Erythroblast (primary cell): ENCODE measurements around the gene NOSTRIN.
"Not testable (repeated sequence)": the region's sequence is repeated elsewhere in the genome, so short reads cannot be mapped to it uniquely, and the experiment has no call there.

ENCODE experiments used
- DNase-seq, 2 experiments: peaks; one replicate each; lab custom pipeline; 2025; lab: John Stamatoyannopoulos, UW
- GATA1 ChIP-seq: IDR thresholded peaks from 2 replicates; pipeline ENCODE4 v1.6.1; 2011; ENCODE audit warnings: low read depth, mild to moderate bottlenecking, control low read depth, low read length, moderate library complexity
- POLR2A ChIP-seq: IDR thresholded peaks from 2 replicates; pipeline ENCODE4 v1.6.1; 2011; ENCODE audit warnings: mild to moderate bottlenecking, low read length

The NOSTRIN gene, protein sequence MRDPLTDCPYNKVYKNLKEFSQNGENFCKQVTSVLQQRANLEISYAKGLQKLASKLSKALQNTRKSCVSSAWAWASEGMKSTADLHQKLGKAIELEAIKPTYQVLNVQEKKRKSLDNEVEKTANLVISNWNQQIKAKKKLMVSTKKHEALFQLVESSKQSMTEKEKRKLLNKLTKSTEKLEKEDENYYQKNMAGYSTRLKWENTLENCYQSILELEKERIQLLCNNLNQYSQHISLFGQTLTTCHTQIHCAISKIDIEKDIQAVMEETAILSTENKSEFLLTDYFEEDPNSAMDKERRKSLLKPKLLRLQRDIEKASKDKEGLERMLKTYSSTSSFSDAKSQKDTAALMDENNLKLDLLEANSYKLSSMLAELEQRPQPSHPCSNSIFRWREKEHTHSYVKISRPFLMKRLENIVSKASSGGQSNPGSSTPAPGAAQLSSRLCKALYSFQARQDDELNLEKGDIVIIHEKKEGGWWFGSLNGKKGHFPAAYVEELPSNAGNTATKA

DNA sequence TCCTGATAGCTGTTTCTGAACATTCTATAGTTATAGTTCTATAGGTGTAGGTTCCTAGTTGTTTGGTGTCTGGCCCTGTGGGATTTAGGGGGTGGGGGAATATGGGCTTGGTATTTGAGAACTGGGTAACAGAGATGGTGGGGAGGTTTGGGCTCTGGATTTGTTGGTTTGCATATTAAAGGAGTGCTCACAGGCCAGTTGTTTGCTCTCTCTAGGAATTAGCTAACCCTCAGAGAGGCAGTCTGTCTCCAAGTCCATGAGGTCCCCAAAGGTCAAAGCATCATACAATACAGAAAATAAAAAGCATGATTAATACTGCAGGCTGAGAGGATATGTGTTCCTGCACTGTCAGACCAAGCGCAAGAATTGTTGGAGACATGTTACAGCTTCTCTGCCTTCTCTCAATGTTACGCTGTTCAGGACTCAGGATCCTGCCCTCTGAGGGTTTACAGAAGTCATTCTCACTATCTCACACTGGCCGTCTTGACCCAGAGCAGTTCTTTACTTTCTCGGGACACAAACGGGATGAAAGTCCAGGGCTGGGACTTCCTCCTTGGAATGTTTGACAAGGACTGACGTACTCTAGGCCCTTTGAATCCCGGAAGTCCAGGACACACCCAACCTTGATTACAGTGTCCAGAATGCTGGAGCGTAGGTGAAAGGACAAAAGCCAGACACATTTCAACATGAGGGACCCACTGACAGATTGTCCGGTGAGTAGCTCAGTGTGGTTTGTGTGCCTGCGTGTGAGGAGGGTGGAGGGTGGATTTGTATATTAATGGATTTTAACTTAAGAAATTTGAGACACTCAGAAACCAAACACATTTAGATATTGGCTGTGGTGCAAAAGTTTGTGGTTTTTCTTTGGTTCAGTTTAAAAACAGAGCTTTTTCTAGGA, at the start of gene NOSTRIN:
NOSTRIN (plus strand) TSS at position 677 of the 898 bp plus-strand sequence; CDS start at position 687, 10 bp downstream.
- TF ChIP-seq POLR2A (no peak), GATA1 (no peak)
- DNase-seq, result peak in 1 of 2 experiments; percentile 25

DNA sequence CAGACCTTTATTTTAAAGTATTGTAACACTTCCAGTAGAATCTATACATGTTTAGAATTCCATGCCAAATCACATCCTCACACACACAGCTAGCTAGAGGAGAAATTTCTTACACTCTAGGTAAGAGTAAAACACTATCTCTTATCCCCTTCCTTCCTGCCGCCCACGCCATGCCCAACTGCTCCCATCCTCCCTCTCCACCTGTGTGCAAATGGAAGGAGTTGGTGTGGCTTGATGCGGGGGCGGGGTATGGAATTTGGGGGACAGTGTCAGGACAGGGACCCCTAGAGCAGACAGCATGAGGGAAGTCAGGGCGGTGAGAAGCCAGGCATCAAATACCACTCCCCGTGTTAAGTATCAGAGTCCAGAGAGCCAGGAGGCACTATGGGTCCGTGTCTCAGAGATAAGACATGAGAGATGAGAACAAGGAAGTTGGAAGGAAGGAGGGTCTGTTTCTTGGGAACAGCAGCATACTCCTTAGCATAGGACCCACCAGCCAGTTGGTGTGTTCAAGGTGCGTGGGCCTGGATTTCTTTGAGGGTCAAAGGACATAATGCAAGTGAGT, 48.6 kb upstream of the NOSTRIN start:
- TF ChIP-seq POLR2A (no peak), GATA1 (no peak)
- DNase-seq, result no peak

DNA sequence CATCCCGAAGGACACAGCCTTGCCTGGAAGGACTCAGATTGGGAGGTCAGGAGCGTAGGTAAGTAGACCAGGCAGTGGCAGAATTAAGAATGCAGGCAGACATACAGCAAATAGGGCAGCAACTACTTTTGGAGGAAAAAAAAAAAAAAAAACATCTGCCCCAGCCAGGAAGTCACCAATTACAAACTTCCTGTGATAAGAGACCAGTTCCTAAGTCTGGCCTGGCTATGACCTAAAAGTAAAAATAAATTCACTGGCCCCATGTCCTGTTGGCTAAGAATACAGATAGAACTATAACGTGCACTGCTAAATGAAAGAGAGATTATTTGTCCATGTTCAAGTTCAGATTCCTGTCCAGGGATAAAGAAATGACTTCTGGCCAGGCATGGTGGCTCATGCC, 45.2 kb upstream of the NOSTRIN start:
- no peak for TF ChIP-seq POLR2A

GRCh38 chr2:168758970-168759820, 43.2 kb upstream of the NOSTRIN start:
- DNase-seq, result peak; percentile 61 to 62

More for the DNA sequence above, 45.2 kb upstream of the NOSTRIN start:
- no peak for DNase-seq

DNA sequence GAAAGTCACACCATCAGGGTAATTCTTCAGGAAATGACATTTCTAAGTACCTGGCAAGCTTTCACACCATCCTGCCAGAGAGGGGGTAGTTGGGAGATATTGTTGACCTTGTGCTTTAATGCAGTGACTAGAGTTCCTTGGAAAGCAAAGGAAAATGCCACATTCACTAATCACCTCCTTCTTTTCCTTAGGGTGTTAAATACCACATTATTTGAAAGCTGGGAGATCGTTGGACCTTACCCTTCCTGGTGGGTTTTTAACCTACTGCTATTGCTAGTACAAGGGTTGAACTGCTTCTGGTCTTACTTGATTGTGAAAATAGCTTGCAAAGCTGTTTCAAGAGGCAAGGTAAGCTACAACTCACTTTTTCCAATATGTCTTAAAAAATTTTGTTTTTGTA, 37.0 kb upstream of the NOSTRIN start:
- no peak for DNase-seq
- no peak for TF ChIP-seq GATA1

More at GRCh38 chr2:168758970-168759820, 43.2 kb upstream of the NOSTRIN start:
- no peak for TF ChIP-seq POLR2A
- TF ChIP-seq GATA1, result no peak

- TF ChIP-seq GATA1, result no peak
- TF ChIP-seq POLR2A, result no peak
- no peak for DNase-seq
Observed at GRCh38 chr2:168766600-168766999, 35.8 kb upstream of the NOSTRIN start.

DNA sequence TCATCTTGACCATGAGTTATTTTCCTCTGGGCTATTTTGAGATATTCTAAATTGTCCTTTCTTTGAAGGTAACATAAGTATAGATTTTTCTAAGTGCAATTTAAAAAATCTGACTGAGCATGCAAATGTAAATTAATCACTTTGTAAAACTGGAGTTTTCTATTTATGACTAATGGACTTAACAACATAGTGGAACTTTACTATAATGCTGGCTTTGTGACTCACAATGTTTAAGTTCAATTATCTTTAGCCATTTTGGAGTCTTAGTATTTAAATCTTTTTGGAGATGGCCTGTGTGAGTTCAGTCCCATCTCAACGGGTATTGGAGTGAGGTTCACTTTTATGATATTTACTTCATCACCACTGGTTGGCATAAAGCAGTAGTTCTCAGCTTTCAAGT, 35.2 kb upstream of the NOSTRIN start:
- no peak for TF ChIP-seq POLR2A
- no peak for TF ChIP-seq GATA1
- no peak for DNase-seq

DNA sequence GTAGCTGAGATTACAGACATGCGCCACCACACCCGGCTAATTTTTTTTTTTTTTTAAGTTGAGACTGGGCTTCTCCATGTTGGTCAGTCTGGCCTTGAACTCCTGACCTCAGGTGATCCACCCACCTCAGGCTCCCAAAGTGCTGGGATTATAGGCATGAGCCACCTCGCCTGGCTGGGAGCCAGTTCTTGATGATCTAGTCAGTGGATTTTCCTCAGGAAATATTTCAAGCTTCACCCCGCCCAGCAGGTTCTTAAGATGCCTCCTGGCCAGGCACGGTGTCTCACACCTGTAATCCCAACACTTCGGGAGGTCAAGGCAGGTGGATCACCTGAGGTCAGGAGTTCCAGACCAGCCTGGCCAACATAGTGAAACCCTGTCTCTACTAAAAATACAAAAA, 34.1 kb upstream of the NOSTRIN start:
- not testable (repeated sequence) for DNase-seq

DNA sequence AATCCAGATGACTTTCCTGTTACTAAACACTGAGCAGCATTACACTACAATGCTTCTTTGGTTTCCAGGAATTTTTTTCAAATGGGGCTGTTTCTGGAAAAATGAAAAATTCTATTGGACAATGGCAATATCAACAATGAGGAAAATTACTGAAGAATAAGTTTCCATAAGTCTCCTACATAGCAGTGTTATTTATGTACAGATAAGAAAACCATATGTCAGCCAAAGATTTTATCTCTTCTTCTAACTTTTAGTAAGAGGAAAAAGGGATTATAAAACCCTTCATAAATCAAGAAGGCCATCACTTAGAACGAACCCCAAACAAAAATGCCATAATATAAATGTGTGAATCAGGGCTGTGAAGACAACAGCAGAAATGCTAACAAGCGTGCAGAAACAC, 31.6 kb upstream of the NOSTRIN start:
- TF ChIP-seq GATA1 (no peak), POLR2A (no peak)
- no peak for DNase-seq

DNA sequence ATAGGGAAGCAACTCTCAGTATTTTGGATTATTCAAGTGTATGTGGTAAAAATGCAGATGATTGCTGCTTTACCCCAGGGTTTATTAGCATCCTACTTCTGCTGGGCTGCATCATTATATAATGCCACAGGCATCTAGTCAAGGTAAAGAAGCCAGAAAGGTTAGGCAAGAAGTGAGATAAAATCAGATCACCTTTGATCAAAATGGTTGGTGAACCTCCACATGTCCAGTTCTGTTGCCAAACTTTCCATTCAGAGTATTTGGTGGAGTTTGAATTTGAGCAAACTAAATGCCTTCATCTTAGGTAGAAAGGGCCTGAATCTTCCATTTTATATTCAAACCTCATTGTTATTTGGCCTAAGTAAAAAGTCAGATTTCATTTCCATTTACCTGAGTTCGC, 29.7 kb upstream of the NOSTRIN start:
- no peak for DNase-seq
- TF ChIP-seq GATA1 (no peak), POLR2A (no peak)

DNA sequence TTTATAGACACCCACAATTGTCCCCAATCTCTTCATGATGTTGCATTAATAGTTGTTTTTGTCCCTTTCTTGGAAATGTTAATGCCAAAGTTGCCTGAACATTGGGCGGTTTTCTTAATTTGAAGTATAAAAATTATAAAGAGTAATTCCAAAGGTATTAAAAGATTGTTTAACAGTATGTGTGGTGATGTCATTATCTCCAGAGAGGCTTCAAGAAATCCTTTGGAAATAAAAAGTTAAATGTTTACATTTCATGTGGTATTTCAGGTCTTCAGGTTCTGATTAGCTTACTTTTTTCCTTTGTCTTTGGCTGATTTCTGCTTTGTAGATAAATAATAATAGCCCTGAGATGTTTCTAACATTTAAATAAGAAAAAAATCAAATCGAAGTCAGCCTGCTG, 29.3 kb upstream of the NOSTRIN start:
- TF ChIP-seq POLR2A, result no peak
- TF ChIP-seq GATA1, result no peak
- no peak for DNase-seq

DNA sequence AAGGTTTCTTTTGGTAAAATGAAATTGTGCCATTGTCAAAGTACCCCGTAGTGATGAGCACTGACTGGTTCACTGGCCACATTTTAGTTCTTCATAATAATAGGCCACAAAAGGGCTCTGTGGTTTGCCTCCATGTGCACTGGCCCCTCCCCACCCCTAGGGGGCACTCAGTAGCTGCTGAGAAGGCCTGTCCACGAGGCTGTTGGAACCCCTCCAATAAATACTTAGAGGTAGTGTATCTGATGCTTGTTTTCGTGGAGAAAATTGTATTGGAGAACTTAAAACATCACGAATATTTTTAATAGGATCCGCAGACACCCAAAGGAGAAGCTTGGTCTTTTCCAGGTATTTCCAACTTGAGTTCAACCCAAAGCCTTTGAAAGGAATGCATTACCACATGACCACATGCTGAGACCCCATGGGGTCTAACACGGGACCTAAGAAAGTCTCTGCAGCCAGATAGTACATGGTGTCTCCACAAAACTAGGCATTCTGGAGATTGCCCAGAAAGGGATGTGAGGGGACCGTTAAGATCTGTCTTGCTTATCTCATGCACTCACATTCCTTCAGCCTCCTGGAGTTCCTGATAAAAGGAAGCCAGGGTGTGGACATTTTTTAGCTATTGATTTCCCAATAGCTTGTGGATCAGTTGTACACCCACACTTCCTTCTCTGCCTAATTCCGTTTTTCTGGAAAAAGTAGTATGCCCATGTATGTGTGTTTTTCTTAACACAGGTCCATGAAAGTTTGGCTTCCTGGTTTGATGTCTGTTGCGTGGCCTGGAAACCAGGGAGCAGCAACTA, 28.5 kb upstream of the NOSTRIN start:
- DNase-seq, result peak; percentile 90 to 92
- peak; percentile 61 for TF ChIP-seq GATA1
- TF ChIP-seq POLR2A, result no peak
